ELR (cell line): ENCODE measurements around the gene S100A13.
"Not testable (repeated sequence)": the region's sequence is repeated elsewhere in the genome, so short reads cannot be mapped to it uniquely, and the experiment has no call there.

ENCODE experiments used
- DNase-seq: peaks from one replicate; pipeline ENCODE4 v3.0.0-alpha.2; 2015; ENCODE audit warnings: low read depth

S100A13 gene

DNA sequence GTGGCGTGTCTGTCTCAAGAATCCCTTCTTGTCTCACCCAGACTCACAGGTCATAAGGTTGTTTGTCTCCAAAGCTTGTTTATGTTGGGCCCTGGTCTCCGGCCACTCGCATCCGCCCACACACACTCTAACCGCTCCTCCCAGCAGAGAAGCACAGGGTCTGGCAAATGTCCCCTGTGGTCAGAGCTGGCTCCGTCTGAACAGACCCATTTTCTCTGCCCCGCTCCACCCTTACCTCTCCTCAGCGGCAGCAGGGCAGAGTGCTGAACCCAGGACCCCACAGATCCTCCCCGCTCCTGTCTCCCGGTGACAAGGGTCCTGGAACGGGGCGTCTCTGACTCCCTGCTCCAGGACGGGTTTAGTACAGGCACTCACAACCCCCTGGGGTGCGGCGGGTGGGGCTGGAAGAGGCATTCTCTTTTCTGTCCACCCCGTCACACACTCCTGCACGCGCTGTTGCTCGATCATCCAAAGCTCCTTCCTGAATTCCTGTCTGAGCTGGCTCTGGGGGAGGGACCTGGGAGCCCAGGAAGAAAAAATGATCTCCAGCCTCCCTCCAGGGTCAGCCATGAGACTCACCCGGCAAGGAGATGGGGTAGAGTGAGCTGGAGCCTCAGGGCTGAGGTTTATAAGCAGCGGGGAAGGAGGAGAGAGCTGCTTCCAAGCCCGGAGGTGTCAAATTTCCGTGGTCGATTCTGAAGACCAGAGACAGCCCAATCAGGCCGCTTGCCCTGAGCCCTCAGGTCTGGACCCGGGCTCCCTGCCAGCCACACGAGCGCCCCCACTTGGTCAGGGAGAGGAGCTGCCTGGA is at the start of gene S100A13:
TSS of gene S100A13 (minus strand) at position 602 of the 811 bp plus-strand sequence. CDS start 1,033 bp downstream, outside the sequence.
- DNase-seq, result peak; percentile 95

DNA sequence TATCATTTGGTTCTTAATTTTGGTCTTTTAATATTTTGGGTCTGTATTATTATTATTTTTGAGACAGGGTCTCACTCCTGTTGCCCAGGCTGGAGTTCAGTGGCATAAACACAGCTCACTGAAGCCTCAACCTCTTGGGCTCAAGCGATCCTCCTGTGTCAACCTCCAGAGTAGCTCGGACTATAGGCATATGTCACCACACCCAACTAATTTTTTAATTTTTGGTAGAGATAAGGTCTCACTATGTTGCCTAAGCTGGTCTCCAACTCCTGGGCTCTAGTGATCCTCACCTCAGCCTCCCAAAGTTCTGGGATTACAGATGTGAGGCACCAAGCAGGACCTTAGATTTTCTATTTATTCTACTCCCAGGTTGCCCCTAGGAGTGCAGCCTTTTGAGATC is 46.2 kb upstream of the S100A13 start:
- DNase-seq, result no peak

DNA sequence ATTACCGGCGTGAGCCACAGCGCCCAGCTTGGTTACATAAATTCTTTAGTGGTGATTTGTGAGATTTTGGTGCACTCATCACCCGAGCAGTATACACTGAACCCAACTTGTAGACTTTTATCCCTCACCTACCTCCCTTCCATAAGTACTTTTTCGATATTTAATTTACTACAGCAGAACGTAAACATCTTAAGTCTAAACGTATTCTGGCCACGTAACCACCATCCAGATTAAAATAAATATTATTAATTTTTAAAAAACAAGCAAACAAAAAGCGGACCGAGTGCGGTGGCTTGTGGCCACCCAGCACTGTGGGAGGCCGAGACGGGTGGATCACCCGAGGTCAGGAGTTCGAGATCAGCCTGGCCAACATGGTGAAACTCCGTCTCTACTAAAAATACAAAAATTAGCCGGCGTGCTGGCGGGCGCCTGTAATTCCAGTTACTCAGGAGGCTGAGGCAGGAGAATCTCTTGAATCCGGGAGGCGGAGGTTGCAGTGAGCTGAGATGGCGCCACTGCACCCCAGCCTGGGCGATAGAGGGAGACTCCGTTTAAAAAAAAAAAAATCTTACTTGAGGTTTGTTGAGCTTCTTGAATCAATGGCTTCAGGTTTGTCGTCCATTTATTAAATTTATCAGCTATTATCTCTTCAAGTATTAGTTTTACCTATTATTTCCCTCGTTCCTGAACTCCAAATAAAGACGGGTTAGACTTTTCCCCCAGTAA is 44.5 kb upstream of the S100A13 start:
- DNase-seq, result peak; percentile 85

DNA sequence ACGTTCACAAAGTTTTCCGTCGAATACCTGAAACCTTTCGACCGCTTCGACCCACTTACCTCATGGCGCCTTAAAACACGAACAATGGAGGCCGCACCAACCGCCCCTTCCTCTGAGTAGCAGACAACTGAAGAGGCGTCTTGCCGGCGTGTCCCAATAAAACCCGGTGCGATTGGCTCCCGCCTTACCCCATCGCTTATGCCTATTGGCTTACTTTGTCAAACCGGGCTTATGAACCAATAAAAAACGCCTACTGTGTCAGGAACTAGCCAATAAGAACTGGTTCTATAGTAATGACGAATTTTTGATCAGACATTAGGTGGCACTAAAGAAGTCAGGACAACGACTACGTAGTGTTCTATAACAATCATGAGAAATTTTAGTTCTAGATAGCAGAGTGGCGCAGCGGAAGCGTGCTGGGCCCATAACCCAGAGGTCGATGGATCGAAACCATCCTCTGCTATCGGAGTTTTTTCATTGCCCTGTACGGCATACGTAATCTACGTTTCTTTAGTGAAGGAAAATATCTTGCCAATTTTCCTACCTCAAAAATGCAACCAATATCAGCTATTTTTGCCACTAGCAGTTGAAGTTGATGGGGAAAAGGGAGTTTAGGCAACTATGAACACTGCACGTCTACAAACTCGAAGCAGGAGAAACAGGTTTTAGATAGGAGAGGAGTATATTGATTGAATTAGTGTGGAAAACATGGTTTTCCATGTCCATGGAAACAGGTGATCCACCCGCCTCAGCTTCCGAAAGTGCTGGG is 43.7 kb upstream of the S100A13 start, which contains the start of gene ILF2:
TSS of gene ILF2 (minus strand) at position 135 of the 769 bp plus-strand sequence. CDS start at position 64, 71 bp downstream.
- DNase-seq, result peak; percentile 100

DNA sequence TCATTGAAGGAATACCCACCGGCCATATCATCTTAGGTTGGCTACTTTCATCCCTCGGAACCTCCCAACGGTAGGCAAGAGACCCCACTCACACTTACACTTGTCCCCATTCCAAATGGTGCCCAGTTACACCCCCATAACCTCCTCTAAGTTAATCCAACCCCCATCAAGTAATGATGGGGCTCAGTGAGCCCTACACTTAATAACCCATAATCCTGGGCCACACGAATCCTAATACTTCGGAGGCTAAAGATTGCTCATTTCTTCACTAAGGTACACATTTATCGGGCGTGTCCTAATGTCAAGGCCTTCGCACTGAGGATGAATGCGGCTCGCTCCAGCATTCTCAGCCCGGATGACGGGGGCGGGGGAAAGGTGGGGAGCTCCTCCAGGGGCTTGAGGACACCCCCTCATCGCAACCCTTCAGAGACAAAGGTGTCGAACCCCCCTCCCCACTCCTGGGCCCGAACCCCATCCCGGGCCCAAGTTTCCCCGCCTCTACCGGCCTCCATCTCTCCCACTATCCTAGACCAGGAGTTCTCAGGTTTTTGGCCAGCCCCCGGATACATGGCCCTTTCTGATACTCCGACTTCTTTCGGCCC is 43.1 kb upstream of the S100A13 start:
- peak; percentile 33 for DNase-seq

DNA sequence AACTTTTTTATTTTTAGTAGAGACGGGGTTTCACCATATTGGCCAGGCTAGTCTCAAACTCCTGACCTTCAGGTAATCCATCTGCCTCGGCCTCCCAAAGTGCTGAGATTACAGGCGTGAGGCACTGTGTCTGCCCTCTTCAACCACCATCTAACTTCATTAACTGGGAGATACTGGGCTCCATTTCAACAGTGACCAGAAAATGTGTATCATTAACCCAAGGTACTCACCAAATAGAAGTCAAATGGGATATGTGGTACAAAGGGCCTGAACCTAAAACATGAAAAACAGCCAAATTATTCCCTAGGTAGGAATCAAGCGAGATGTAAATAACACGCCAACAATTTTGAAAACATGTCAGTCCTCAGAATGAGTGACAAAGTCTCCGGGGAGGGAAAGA is 42.3 kb upstream of the S100A13 start:
- DNase-seq, result no peak

DNA sequence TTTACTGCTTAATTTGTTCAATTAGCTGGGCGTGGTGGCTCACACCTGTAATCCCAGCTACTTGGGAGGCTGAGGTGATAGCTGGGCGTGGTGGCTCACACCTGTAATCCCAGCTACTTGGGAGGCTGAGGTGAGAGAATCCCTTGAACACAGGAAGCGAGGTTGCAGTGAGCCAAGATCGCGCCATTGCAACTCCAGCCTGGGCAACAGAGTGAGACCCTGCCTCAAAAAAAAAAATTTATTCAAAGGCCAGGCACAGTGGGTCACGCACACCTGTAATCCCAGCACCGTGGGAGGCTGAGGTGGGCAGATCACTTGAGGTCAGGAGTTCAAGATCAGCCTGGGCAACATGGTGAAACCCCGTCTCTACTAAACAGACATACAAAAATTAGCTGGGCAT is 41.4 kb upstream of the S100A13 start:
- not testable (repeated sequence) for DNase-seq

DNA sequence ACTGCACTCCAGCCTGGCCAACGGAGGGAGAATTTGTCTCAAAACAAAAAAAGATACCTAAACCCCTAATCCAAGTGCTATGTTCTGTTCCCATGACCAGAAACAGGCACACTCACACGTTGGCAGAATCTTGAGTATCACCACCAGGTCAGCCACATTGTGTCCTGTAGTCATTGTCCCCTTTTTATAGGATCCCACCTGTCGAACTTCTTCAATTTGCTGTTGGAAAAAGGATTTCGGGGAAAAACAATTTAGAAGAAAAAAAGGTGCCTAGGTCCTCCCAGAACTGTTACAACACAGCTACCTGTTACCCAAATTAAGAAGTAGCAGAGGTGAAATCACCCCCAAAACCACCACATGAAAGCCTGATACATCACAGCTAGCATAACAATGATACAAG is 40.1 kb upstream of the S100A13 start:
- DNase-seq, result no peak

DNA sequence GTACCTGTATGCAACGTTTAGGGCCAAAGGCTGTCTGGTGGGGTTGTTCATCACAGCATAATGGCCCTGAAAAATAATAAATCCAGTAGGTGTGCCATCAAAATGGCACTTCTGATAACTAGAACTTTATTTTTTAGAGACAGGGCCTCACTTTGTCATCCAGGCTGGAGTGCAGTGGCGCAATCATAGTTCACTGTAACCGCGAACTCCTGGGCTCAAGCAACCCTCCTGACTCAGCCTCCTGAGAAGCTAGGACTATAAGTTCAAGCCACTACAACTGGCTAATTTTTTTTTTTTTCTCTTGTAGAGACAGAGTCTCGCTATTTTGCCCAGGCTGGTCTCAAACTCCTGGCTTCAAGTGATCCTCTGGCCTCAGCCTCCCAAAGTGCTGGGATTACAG is 35.9 kb upstream of the S100A13 start:
- peak; percentile 71 for DNase-seq

DNA sequence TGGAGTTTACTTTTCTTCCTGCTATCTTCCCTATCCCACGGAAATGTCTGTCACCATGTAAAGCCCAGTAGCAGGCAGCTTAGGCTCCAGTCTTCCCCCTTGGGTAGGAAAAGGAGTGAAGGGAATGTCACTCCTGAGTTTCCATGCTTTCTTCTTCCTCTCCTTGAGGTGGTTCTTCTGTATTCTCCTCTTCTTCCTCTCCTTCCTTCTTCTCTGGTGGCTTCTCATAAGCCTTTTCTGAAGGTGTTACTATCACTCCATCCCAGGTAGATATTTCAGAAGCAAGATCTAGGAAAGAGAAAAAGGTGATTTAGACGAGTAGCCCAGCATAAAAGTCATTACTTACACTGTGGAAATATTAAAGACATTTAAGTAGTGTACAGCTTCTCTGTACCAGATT is 35.0 kb upstream of the S100A13 start:
- no peak for DNase-seq

DNA sequence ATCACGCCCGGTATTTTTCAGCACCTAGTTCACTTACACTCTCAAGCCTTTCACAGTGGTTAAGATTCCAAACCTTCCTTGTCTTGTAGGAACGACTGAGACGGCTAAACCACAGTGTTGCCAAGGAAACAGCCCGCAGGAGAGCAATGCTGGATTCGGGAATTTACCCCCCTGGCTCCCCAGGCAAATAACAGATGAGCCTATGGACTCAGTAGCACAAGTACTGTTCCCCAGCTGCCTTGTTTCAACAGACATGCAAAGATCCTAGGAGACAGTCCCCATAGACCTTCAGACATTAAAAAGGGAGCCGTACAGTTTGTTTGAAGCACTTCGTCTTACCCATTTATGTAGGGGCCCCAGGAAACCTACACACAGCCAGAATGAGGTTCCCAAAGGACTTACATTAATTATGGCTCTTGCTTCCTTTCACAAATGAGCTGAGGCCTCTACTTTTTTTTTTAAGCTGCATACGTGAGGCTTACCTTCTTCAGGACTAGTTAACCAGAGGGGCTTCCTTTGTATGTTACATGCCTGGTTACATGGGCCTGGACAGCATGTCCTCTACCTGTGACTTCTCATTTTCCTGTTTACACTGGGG is 33.9 kb upstream of the S100A13 start:
- no peak for DNase-seq

DNA sequence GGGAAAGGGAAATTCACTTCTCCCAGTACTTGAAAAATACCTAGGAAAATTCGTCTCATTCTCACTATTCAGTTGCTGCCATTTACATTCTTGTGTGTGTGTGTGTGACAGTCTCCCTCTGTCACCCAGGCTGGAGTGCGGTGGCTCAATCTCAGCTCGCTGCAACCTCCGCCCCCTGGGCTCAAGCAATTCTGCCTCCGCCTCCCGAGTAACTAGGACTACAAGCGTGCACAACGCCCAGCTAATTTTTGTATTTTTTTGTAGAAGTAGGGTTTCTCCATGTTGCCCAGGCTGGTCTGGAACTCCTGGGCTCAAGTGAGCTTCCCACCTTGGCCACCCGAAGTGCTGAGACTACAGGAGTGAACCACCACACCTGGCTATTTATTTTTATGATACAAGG is 32.4 kb upstream of the S100A13 start:
- DNase-seq, result no peak

DNA sequence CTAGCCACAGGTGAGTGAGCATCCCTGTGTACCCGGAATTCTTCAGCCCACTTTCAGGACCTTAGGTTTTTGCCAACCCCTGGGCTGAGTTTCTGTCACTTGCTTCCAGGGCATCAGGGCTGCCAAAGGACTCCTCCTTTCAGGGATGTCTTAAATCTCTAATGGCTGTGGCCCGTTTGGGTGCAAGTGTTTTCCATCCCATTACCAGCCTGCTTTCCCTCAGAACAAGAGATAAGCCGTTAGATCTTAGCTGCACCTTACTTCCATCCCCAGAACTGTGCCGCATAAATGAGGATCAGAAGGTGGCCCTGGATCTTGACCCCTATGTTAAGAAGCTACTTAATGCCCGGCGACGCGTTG is 31.9 kb upstream of the S100A13 start:
- DNase-seq, result no peak

DNA sequence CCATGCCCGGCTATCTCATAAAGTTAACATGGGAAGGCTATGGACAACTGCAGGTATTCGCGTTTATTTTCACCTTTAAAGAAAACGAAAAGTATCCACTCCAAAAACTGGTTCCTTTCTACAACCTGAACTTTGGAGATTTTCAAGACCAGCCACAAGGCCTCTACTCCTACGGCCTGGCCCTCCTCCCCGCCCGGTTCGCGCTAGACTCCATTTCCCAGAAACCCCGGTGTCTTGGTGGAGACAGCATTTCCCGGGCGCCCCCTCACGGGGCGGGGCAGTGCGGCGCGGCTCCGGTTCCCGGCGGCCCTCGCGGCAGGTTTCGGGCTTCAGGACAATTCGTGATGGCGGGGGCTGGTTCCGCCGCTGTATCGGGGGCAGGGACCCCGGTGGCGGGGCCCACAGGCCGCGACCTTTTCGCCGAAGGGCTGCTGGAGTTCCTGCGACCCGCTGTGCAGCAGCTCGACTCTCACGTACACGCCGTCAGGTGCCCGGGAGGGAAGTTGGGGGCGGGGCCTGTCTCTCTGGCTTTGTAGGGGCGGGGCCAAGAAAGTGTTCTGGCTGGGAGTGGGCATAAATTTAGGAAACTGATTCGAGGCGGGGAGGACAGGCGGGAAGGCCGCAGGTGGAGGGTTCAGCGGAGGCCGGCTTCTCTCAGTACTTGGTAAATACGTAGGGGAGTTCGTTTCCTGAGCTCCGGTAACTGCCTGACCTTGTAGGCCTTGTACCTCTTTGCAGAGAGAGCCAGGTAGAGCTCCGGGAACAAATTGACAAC is 31.3 kb upstream of the S100A13 start, which contains the start of gene SNAPIN:
TSS of gene SNAPIN (plus strand) at position 304 of the 775 bp plus-strand sequence. CDS start at position 345, 41 bp downstream.
- peak; percentile 90 for DNase-seq

DNA sequence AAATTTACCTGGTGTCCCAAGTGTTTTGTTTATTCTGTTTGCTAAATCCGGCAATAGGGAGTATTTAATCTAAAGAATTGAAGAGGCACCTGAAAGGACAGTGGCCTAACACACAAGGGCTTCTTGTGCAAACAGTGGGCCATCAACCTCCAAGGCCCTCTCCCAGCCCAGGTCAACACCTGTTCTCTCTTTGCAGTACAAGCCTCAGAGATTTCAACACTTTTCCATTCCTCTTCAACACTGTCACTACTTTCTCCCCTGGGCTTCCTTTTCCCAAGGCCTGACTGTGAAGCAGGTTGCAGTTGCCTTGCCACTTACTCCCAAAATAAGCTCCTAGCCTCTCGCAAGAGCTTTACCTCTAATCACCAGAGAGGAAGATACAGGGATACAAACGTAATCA is 28.0 kb upstream of the S100A13 start:
- DNase-seq, result no peak

DNA sequence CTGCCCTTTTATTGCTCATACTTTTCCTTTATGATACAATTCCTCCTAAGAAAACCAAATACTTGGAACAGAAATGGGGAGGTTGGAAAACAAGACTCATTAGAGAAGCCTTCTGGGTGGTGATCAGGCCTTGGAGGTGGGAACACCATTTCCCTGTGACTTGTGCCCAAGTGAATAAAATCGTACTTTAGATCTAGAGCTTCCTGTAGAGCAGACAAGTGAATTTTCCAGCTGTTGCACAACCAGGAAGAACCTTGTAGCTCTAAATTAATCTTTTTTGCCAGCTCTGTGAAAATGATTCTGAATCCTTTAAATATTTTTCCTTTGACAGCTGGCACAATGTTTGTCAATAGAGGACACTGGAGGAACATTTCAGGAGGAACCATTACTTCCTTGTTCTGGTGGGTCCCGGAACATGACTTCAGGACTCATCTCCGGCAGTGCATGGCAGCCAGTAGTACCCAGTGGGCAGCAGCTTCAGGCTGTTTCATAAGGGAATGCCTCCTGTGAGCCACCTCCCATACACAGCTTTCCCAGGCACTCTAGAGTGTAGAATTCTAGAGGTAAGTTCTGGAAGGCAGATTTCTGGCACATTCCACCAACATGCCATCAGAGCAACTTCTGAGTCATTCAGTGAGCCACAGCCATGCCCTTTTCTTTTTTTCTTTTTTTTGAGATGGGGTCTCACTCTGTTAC is 25.6 kb upstream of the S100A13 start:
- DNase-seq, result peak; percentile 80

DNA sequence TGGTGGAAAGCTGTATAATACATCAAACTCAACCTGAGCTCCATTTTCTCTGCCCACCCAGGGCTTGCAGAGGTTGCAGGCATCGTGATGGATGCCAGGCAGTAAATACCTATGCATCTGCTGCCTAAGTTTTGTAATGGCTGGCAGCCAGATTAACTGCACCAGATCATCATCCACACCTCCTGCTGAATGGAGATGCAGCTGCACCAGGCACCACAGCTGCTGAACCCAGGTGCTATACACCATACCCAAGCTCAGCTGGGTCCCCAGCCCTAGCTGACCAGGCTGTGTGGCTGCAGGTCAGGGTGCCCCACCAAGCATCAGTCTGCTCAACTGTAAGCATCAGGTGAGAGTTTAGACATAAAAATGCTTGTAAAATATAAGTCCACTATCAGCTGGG is 24.5 kb upstream of the S100A13 start:
- DNase-seq, result no peak

DNA sequence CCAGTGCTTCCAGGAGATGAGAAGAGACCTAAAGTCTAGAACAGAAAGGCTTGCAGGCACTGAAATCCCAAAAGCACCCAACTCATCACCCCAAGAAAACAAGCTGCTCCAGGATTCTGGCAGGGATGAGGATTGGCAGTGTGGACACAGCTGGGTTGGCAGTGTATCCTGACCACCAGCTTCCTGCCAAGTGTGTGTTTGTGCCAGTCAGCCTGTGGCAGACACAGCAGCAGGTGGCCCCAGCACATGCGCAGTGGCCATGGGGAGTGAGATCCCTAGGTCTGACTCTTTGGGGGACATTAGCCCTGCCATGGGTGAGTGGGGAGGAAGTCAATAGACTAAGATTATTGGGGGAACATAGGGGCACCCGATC is 22.5 kb upstream of the S100A13 start:
- no peak for DNase-seq

DNA sequence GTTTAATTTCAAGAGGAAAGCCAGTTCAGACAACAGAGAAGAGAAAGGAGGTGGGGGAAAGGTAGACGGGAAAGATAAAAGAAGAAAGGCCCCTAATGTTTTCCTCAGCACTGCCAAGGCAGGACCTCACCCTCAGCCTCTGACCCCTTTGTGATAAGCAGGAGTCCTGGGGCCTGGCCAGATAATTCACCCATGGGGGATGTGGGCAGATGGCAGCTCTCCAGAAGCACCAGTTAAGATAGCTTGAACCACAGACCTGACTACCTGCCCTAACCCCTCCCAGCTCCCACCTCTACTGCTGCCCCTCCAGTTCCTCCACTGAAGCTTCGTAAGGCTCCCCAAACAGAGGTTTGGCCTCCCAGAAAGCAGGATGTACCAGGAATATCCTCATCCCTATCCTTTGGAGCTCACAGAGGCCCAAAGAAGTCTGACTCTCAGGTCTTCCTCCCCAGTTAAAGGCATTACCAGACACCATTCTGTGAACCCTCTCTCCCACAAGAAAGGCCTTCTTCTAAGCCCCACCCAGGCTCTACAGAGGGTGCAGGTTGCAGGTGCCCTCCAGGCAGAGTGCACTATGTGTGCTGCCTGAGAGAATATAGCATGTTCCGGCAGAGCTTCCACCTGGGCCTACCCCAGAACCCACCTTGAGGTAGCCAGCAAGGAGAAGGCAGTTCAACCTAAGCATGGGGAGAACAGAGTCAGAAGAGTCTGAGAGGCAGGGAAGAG is 22.0 kb upstream of the S100A13 start:
- DNase-seq, result no peak
